HepG2 (cell line): ENCODE measurements around the gene WDR13. TPM values are rescaled to one million over a fixed set of nuclear protein-coding genes. Genes with fewer than 3 reads are reported as not detected.

Experiments used
- EP300 ChIP-seq, 3 experiments: sonication (generic) in 1 of 3; formaldehyde crosslinking in 1 of 3; IDR thresholded peaks; 2 replicates each; pipeline versions ENCODE4 v1.5.1 to v1.6.1; 2011 to 2020; ENCODE audit warnings: low read depth in 2 of 3, low read length in 2 of 3, borderline replicate concordance in 1 of 3, improper control_type of control experiment in 1 of 3, mild to moderate bottlenecking in 1 of 3, missing genetic modification reagents in 1 of 3, moderate library complexity in 1 of 3
- FOSL2 ChIP-seq: sonication (generic); formaldehyde crosslinking; IDR thresholded peaks from 2 replicates; pipeline ENCODE4 v1.4.0; 2020; ENCODE audit warnings: missing genetic modification reagents
- GATAD2A ChIP-seq: IDR thresholded peaks from 2 replicates; pipeline ENCODE4 v1.6.1; 2016
- HNF4A ChIP-seq: sonication (generic); formaldehyde crosslinking; IDR thresholded peaks from 2 replicates; pipeline ENCODE4 v1.4.0; 2020; ENCODE audit warnings: missing genetic modification reagents
- HNF4G ChIP-seq, 2 experiments: sonication (generic) in 1 of 2; formaldehyde crosslinking in 1 of 2; IDR thresholded peaks; 2 replicates each; pipeline versions ENCODE4 v1.4.0 to v1.6.1; 2011 to 2020; ENCODE audit warnings: borderline replicate concordance in 2 of 2, low read depth in 2 of 2, mild to moderate bottlenecking in 2 of 2, low read length in 1 of 2, missing genetic modification reagents in 1 of 2, moderate library complexity in 1 of 2
- JUND ChIP-seq: sonication (generic); formaldehyde crosslinking; IDR thresholded peaks from 2 replicates; pipeline ENCODE4 v1.8.0; 2022; ENCODE audit warnings: mild to moderate bottlenecking, missing genetic modification reagents
- KDM4B ChIP-seq: sonication (generic); formaldehyde crosslinking; IDR thresholded peaks from 2 replicates; pipeline ENCODE4 v1.4.0; 2020; ENCODE audit warnings: missing genetic modification reagents
- MTA1 ChIP-seq: sonication (generic); formaldehyde crosslinking; IDR thresholded peaks from 2 replicates; pipeline ENCODE4 v1.4.0; 2020; ENCODE audit warnings: missing genetic modification reagents, mild to moderate bottlenecking, borderline replicate concordance
- NR2F1 ChIP-seq, 2 experiments: fragments of 450-650 bp in 1 of 2; formaldehyde crosslinking in 1 of 2; IDR thresholded peaks; 2 replicates each; pipeline versions ENCODE4 v1.5.0 to v1.6.1; 2016 to 2020; ENCODE audit warnings: mild to moderate bottlenecking in 1 of 2, missing compliant biosample characterization in 1 of 2, missing genetic modification reagents in 1 of 2, moderate library complexity in 1 of 2
- RORA ChIP-seq: sonication (generic); formaldehyde crosslinking; IDR thresholded peaks from 2 replicates; pipeline ENCODE4 v1.5.0; 2020; ENCODE audit warnings: mild to moderate bottlenecking, missing genetic modification reagents, moderate library complexity
- SP140L ChIP-seq: sonication (generic); formaldehyde crosslinking; IDR thresholded peaks from 2 replicates; pipeline ENCODE4 v1.4.0; 2020; ENCODE audit warnings: missing genetic modification reagents, borderline replicate concordance
- SSRP1 ChIP-seq: IDR thresholded peaks from 2 replicates; pipeline ENCODE4 v1.6.1; 2016; ENCODE audit warnings: control low read depth
- polyA plus RNA-seq, 8 experiments: library from polyadenylated mRNA; depleted of rRNA in 3 of 8; stranded (reverse) in 7 of 8; unstranded in 1 of 8; fragments of >200 nt; fragmentation: Illumina TruSeq in 4 of 8; extraction: Trizol in 4 of 8; gene quantifications; 2 replicates each; pipeline versions ENCODE4 v1.2.1 to v1.2.3, GENCODE V29; 2011 to 2016; ENCODE audit warnings: low read depth in 4 of 8, missing spikeins in 1 of 8, mixed read lengths in 1 of 8; ENCODE audit not compliant: insufficient read depth in 1 of 8
- total RNA-seq, 5 experiments: library from RNA; depleted of rRNA; stranded (reverse); fragments of >200 nt; fragmentation: Illumina TruSeq; extraction: Trizol; gene quantifications; 2 replicates each; pipeline ENCODE4 v1.2.3, GENCODE V29; 2016; ENCODE audit warnings: low read depth in 1 of 5
- TF ChIP-seq, protein P1 (sequence below): sonication (generic); formaldehyde crosslinking; IDR thresholded peaks from 2 replicates; pipeline ENCODE4 v1.5.1; 2020; ENCODE audit warnings: missing genetic modification reagents, mild to moderate bottlenecking, borderline replicate concordance
- TF ChIP-seq, protein P2 (sequence below): sonication (generic); formaldehyde crosslinking; IDR thresholded peaks from 2 replicates; pipeline ENCODE4 v1.8.1; 2022; ENCODE audit warnings: low read depth, mild to moderate bottlenecking, missing genetic modification reagents
- TF ChIP-seq, protein P3 (sequence below): sonication (generic); formaldehyde crosslinking; IDR thresholded peaks from 2 replicates; pipeline ENCODE4 v1.4.0; 2020; ENCODE audit warnings: mild to moderate bottlenecking, missing genetic modification reagents

WDR13 gene
- total and polyA plus RNA-seq, 2 of the 13 experiments (the other 11 are each of a cell fraction or from before 2014, with no cell fraction given): 28.7 to 37.1 TPM

DNA sequence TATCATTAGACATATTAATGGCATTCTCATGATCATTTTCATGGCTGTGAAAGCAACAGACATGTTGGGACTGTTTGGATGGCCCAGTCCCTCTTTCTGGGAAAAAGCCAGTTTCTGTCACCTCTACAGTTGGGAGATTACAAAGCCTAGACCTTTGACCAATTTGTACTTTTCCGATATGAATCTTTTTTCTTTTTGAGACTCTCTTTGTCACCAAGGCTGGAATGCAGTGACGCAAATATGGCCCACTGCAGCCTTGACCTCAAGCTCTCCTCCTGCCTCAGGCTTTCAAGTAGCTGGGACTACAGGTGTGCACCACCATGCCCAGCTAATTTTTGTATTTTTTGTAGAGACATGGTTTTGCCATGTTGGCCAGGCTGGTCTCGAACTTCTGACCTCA, 48.4 kb upstream of the WDR13 start (continued):
- TF ChIP-seq, protein P1, sequence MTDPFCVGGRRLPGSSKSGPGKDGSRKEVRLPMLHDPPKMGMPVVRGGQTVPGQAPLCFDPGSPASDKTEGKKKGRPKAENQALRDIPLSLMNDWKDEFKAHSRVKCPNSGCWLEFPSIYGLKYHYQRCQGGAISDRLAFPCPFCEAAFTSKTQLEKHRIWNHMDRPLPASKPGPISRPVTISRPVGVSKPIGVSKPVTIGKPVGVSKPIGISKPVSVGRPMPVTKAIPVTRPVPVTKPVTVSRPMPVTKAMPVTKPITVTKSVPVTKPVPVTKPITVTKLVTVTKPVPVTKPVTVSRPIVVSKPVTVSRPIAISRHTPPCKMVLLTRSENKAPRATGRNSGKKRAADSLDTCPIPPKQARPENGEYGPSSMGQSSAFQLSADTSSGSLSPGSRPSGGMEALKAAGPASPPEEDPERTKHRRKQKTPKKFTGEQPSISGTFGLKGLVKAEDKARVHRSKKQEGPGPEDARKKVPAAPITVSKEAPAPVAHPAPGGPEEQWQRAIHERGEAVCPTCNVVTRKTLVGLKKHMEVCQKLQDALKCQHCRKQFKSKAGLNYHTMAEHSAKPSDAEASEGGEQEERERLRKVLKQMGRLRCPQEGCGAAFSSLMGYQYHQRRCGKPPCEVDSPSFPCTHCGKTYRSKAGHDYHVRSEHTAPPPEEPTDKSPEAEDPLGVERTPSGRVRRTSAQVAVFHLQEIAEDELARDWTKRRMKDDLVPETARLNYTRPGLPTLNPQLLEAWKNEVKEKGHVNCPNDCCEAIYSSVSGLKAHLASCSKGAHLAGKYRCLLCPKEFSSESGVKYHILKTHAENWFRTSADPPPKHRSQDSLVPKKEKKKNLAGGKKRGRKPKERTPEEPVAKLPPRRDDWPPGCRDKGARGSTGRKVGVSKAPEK (CRISPR knock-in tag): no peak
- TF ChIP-seq NR2F1 (CRISPR knock-in tag; IDR thresholded peaks at IDR 0.05): peak in 1 of 2 experiments; percentile 57; a peak in 2 of 4 replicates
- TF ChIP-seq, protein P2, sequence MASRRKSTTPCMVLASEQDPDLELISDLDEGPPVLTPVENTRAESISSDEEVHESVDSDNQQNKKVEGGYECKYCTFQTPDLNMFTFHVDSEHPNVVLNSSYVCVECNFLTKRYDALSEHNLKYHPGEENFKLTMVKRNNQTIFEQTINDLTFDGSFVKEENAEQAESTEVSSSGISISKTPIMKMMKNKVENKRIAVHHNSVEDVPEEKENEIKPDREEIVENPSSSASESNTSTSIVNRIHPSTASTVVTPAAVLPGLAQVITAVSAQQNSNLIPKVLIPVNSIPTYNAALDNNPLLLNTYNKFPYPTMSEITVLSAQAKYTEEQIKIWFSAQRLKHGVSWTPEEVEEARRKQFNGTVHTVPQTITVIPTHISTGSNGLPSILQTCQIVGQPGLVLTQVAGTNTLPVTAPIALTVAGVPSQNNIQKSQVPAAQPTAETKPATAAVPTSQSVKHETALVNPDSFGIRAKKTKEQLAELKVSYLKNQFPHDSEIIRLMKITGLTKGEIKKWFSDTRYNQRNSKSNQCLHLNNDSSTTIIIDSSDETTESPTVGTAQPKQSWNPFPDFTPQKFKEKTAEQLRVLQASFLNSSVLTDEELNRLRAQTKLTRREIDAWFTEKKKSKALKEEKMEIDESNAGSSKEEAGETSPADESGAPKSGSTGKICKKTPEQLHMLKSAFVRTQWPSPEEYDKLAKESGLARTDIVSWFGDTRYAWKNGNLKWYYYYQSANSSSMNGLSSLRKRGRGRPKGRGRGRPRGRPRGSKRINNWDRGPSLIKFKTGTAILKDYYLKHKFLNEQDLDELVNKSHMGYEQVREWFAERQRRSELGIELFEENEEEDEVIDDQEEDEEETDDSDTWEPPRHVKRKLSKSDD (CRISPR knock-in tag): no peak
- TF ChIP-seq RORA (CRISPR knock-in tag): no peak
- TF ChIP-seq SP140L (CRISPR knock-in tag): no peak
- TF ChIP-seq MTA1 (CRISPR knock-in tag): no peak
- peak in 1 of 2 experiments; percentile 30; a peak in 1 of 4 replicates for TF ChIP-seq EP300 (IDR thresholded peaks at IDR 0.05; ENCODE audit: low read depth in 2 of 2, low read length in 2 of 2)
- TF ChIP-seq EP300 (CRISPR knock-in tag; IDR thresholded peaks at IDR 0.05; ENCODE audit: borderline replicate concordance): no peak
- no peak for TF ChIP-seq HNF4G (IDR thresholded peaks at IDR 0.05; ENCODE audit: borderline replicate concordance, low read depth, low read length)
- no peak for TF ChIP-seq HNF4G (CRISPR knock-in tag; IDR thresholded peaks at IDR 0.05; ENCODE audit: borderline replicate concordance, low read depth)
- TF ChIP-seq FOSL2 (CRISPR knock-in tag): 0 out of 2 replicates have a peak, but pooled peaks have one; percentile 18
- TF ChIP-seq, protein P3, sequence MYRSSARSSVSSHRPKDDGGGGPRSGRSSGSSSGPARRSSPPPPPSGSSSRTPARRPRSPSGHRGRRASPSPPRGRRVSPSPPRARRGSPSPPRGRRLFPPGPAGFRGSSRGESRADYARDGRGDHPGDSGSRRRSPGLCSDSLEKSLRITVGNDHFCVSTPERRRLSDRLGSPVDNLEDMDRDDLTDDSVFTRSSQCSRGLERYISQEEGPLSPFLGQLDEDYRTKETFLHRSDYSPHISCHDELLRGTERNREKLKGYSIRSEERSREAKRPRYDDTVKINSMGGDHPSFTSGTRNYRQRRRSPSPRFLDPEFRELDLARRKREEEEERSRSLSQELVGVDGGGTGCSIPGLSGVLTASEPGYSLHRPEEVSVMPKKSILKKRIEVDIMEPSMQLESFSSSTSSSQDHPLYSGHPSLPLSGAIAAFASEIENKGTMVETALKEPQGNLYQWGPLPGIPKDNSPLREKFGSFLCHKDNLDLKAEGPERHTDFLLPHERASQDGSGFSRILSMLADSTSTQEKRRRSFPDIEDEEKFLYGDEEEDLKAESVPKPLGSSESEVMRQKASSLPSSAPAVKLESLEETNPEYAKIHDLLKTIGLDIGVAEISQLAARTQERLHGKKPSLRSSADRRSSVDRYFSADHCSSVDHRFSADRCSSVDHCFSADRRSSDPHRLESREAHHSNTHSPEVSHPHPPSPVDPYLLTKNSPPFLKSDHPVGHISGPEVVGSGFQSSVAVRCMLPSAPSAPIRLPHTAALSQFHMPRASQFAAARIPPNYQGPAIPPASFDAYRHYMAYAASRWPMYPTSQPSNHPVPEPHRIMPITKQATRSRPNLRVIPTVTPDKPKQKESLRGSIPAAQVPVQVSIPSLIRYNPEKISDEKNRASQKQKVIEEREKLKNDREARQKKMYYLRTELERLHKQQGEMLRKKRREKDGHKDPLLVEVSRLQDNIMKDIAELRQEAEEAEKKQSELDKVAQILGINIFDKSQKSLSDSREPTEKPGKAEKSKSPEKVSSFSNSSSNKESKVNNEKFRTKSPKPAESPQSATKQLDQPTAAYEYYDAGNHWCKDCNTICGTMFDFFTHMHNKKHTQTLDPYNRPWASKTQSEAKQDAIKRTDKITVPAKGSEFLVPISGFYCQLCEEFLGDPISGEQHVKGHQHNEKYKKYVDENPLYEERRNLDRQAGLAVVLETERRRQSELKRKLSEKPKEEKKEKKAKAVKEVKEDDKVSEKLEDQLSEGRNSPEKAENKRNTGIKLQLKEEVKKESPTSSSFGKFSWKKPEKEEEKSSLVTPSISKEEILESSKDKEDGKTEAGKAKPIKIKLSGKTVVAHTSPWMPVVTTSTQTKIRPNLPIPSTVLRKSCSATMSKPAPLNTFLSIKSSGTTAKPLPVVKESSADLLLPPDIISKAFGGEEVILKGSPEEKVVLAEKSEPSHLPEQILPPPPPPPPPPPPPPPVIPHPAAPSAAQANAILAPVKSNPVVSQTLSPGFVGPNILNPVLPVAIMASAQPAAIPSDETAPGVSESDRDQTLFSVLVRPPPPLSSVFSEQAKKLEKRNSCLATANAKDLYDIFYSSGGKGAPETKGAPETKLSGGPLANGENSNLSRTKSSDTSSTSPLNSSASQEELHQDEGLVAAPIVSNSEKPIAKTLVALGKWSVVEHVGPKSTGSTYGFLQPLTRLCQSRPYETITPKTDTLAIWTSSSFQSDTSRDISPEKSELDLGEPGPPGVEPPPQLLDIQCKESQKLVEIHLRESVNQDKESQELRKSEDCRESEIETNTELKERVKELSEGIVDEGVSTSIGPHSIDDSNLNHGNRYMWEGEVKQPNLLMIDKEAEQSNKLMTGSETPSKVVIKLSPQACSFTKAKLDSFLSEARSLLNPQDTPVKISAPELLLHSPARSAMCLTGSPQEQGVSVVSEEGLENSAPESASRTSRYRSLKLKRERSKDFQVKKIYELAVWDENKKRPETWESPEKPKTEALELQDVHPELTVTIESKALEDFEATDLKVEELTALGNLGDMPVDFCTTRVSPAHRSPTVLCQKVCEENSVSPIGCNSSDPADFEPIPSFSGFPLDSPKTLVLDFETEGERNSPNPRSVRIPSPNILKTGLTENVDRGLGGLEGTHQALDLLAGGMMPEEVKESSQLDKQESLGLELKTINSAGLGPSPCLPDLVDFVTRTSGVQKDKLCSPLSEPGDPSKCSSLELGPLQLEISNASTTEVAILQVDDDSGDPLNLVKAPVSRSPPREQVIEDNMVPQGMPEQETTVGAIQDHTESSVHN (CRISPR knock-in tag): no peak
- 0 out of 2 replicates have a peak, but pooled peaks have one; percentile 22 for TF ChIP-seq GATAD2A
- TF ChIP-seq KDM4B (CRISPR knock-in tag): no peak
- TF ChIP-seq JUND (CRISPR knock-in tag): no peak
- no peak for TF ChIP-seq SSRP1
- TF ChIP-seq HNF4A: peak; percentile 42
